Activated CD4-positive, CD25-positive, alpha-beta regulatory T cell treated with anti-CD3 and anti-CD28 coated beads, Interleukin-2, amount 50 U/mL, for 16 hours (primary cell): Measurements from ENCODE around the gene CITED4.
"Not testable (repeated sequence)": the region's sequence is repeated elsewhere in the genome, so short reads cannot be mapped to it uniquely, and the experiment has no call there.

Experiments
- DNase-seq: peaks from one replicate; pipeline ENCODE4 v3.0.0-alpha.2; 2020; ENCODE audit warnings: low read depth, low spot score

The CITED4 gene, protein sequence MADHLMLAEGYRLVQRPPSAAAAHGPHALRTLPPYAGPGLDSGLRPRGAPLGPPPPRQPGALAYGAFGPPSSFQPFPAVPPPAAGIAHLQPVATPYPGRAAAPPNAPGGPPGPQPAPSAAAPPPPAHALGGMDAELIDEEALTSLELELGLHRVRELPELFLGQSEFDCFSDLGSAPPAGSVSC

DNA sequence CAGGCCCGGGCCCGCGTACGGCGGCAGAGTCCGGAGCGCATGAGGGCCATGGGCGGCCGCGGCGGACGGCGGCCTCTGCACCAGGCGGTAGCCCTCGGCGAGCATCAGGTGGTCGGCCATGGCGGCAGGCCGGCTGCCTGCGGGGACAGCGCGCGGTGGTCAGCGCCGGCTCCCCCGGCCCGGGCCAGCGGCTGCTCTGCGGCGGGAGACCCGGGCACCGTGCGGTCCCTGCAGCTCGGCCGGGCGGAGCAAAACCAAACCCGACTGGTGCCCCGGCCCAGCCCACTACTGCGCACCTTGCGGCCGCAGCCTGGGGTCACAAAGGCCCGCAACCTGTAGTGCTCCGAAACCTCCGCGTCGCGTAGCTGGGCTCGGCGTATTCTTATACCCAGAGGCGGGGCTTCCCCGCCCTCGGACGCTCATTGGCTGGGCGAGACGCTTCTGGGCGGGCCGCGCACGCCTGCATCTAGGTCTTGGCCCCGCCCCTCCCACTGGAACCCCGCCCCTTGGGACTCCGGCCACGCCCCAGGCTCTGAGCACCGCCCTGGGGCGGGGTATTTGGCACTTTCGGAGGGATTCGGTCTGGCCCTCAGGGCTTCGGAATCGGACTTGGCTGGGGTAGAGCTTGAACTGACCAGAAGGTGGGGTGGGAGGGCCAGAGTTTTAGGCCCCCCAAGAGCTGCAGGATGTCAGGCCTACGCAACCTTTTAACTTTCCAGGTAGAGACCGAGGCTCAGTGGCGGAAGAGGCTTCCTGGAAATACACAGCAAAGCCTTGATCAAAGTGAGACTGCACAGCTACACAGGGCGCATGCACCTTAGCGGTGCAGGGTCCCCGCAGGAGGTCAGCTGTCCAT lies at the start of gene CITED4:
CITED4 (minus strand) TSS at position 356 of the 856 bp plus-strand sequence; CDS start at position 120, 236 bp downstream.
- DNase-seq = peak; percentile 90

DNA sequence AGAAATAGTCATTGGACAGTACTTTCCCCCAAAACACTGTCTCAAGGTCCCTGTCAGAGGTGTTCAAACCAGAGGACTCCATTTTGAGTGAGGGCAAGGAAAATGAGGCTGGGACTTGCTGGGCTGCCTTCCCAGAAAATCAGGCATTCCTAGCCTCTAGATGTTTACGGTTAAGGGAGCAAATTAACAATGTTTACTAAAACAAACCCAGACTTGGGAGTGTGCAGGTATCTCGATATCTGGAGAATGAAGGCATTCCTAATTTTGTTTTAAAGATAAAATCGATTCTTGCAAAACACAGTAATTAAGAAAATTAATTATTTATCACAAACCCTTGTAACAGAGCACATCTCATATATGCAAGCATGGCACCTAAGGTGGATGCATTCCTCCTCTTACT lies 48.9 kb upstream of the CITED4 start:
- DNase-seq = no peak

DNA sequence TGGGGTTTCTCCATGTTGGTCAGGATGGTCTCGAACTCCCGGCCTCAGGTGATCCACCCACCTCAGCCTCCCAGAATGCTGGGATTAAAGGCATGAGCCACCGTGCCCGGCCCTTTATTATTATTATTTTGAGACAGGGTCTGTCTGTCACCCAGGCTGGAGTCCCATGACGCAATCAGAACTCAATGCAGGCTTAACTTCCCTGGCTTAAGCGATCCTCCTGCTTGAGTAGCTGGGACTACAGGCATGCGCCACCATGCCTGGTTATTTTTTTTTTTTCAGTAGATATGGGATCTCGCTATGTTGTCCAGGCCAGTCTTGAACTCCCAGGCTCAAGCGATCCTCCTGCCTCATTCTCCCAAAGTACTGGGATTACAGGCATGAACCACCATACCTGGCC lies 47.1 kb upstream of the CITED4 start:
- no peak for DNase-seq

DNA sequence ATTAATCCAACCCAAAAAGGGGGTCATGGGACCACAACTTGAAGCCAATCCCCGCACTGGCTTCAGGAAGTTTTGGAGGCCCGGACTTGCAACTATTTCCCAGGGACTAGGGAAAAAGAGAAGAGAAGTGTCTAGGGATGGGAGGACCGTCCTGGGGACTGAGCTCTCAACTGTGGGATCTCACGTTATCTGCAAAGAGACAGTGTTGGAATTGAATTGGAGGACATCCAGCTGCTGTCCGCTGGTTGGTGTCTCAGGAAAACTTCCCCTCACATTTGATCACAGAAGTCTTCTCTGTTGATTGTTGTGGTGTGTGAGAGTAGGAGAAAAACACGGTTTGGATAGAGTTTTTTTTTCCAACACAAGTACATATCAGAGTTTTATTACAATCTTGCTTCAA lies 46.2 kb upstream of the CITED4 start:
- DNase-seq = no peak

DNA sequence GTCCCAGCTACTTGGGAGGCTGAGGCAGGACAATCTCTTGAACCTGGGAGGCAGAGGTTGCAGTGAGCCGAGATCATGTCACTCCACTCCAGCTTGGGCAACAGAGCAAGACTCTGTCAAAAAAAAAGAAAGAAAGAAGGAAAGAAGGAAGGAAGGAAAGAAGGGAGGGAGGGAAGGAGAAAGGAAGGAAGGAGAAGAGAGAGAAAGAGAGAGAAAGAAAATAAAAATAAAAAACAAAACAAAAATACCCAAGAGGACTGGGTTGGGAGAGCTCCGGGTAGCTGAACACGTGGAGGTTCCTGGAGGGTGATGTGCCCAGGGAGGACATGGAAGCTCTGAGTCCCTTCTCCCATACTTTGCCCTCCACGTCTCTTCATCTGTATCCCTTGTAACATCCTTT lies 45.7 kb upstream of the CITED4 start:
- no peak for DNase-seq

DNA sequence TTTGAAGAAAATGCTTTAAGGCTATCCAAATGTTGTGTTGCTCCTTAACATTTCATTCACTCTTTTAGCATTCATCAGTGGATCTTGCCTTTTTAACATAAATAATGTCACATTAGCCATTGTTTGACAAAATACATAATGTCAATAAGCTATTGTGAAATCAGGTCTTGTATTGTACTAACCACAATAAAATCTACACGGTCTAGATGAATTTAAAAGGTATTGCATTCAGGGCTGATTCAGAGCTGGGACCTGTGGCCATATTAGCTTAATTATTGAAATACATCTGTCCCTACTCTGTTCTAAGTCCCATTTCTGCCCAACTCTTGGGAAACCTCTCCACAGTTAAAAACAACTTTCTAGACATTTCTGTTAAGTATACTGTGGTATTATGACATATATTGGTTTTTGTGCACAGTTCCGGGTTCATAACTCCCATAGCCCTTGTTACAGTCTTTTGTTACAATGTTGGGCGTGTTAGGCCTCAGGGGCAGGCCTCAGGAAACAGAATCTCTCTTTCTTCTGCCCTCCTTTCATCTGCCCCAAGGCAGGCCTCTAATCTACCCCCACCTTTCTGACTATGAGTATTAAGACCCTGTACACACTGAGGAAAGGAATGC lies 44.7 kb upstream of the CITED4 start:
- no peak for DNase-seq

DNA sequence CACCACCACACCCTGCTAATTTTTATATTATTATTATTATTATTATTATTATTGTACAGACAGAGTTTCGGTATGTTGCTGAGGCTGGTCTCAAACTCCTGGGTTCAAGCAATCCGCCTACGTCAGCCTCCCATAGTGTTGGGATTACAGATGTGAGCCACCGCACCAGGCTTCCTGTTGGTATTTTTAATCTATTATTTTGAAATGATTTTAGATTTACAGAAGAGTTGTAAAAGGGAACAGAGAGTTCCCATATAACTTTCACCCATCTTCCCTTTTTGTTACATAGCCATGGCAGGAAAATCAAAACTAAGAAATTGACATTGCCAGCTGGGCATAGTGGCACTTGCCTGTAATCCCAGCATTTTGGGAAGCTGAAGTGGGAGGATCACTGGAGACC lies 42.9 kb upstream of the CITED4 start:
- no peak for DNase-seq

DNA sequence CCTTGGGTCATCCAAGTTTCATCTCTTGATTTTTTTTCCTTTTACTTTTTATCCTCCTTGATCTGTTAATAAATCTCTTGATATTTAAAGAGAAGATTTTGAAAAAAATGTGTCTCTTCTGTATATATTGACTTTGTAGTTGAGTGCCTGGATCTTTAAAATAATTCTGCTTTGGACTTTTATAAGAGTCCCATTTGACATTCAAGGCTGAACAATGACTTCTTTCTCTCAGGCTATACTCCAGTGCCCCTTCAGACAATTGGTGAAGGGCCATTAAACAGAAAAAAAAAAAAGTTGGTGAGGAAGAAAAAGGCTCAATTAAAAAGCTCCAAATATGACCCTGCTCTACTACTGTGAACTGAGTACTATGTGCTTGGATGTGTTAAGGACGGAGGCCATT lies 40.9 kb upstream of the CITED4 start:
- no peak for DNase-seq

DNA sequence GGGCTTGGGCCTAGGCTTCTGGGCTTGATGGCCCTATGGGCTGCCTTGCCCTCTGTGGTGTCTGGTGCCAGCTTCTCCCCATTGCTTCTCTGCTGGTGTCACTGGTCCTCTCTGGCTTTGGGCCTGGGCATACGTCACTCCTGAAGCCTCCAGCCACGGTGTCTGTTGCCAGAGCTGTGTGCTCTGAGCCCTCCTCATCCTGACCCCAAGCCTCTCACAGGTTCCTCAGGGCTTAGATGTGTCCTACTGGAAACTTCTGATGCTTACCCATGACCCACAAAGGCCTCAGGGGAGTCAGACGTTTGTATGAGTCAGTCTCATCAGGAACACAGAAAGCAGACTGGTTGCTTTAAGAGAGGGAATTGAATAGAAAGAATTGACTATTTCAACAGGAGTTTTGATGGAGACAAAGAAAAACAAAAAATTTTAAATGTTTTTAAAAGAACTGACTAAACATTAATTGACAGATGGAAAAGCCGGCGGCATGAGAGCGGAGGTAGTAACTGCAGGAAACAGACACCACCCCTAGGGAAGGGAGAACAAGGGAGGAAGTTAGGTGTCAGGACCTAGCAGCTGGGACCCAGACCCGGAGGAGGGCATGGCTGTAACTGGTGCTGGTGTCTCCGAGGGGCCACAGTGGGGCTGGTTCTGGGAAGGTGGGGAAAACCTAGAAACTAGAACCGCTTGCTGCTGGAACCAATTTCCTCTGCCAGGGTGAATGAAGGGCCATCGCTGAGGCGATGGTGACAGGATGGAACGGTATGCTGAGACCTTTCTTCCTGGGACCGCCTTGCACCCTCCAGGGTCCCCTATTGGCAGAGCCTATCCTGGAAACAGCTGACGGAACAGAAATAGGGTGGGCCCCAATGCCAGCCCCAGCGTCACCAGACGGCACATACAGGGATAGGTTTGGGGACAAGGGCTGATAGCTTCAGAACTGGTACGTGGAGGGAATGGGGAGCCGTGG lies 40.0 kb upstream of the CITED4 start:
- no peak for DNase-seq

DNA sequence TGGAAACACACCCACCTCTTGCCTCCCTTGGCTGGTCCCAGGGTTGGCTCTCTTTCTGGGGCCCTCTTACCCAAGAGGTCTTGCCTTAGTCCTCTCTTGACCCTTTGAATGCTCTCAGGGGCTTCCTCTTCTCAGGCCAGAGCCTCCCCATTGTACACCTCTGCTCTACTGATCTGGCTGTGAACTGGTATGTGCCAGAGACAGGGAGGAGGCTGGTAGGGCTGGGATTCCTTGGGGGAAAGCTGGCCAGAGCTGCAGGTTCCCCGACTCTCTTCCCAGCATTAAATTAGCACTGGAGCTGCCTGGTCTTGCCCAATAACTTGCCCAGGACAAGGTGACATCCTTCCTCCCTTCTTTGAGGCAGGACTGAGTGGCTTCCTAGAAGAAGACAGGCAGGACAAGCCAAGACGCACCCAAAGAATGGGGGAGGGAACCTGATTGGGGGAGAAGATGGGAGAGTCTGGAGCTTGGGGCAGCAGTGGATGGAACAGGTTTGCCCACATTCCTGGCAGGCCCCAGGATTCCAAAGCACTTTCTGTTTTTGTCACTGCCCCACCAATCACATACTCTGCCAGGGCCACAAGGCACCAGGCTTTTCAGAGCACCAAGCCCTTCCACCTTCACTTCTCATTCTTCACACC lies 37.2 kb upstream of the CITED4 start:
- DNase-seq = no peak

DNA sequence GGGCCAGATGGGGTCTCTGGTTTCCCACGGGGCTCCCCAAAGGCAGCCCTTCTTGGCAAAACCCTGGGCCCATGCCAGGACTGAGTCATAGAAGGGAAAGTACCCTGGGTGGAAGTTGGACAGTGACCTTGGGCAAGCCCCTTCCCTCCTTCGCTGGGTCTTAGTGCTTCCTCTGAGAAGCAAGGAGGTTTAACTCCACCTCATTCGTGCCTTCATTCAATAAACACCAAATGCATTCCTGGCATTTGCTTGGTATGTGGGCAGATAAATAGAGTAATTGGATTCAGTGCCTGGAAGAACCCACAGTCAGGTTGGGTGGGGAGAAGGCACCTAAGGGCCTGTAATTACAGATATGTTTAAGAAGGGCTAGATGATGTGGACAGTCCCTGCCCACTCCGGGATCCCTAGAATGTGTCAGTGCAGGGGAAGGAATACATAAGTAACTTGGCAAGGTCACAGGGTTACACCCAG lies 36.3 kb upstream of the CITED4 start:
- no peak for DNase-seq

DNA sequence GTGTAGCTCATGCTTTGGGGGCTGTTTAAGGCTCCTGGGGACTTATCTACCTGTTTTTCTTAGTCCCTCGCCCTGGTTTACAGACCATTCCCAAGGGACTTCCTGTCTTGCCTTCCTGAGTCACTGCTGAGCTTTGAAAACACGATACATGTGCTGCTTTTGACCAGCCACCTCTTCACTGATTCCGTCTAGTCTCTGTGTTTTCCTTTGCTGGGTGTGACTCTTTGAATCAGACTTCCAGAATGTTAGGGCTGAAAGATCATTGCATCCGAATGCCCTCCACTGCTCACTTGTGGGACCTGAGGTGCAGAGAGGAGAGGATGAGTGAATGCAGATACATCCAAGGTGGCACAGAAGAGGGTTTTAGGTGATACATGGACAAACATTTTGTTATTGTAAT lies 35.4 kb upstream of the CITED4 start:
- no peak for DNase-seq

DNA sequence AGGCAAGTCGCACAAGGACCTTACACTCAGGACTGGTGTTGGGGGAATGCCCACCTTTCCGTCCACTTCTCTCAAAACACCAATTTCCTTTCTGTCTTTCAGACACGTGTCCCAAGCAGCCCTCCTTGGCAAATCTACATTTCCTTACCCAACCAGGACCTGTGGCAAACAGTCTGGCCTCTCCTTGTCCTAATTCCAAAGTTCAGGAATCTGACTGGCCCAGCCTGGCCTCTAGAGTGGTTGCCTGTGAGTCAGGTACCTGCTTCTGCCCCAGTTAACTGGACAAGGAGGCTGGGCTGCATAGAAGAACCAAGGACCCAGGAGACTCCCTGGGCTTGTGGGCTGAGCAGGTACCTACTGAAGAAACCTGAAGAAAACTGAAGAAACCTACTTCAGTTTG lies 34.3 kb upstream of the CITED4 start:
- DNase-seq = no peak

DNA sequence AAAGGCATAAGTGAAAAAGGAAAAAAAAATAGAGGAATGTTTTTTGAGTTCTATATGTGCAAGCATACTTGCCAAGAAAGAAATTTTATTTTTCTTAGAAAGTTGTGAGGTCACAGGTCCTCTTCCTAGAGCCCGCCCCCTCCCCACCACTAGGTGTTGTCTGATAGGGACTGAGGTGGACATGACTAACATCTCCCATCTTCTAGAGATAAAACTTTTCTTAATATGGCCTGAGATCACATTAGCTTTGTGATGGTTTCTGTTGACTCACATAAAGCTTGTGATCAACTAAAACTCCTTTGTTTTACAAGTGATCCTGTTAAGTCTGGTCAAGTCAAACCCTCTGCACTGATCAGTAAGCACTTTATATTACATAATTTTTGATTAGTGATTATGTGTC lies 33.4 kb upstream of the CITED4 start:
- no peak for DNase-seq

DNA sequence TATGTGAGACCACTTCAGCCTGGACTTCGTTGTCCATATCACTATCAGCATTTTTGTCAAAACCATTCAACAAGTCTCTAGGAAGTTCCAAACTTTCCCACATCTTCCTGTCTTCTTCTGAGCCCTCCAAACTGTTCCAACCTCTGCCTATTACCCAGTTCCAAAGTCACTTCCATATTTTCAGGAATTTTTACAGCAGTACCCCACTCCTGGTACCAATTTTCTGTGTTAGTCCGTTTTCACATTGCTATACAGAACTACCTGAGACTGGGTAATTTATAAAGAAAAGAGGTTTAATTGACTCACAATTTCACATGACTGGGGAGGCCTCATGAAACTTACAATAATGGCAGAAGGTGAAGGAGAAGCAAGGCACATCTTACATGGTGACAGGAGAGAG lies 32.7 kb upstream of the CITED4 start:
- not testable (repeated sequence) for DNase-seq

DNA sequence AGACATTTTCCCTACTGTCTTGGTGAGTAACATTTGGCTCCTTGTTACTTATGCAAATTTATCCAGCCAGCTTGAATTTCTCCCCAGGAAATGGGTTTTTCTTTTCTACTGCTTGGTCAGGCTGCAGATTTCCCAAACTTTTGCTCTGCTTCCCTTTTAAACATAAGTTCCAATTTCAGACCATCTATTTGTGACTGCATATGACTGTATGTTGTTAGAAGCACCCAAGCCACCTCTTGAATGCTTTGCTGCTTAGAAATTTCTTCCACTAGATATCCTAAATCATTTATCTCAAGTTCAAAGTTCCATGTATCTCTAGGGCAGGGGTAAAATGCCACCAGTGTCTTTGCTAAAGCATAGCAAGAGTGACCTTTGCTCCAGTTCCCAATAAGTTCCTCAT lies 32.3 kb upstream of the CITED4 start:
- DNase-seq = no peak

DNA sequence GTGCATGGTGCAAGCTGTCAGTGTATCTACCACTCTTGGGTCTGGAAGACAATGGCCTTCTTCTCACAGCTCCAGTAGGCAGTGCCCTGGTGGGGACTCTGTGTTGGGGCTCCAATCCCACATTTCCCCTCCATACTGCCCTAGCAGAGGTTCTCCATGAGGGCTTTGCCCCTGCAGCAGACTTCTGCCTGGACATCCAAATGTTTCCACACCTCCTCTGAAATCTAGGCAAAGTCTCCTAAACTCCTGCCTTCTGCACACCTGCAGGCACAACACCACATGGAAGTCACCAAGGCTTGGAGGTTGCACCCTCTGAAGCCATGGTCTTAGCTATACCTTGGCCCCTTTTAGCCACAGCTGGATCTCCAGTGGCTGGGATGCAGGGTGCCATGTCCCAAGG lies 31.8 kb upstream of the CITED4 start:
- DNase-seq = no peak

DNA sequence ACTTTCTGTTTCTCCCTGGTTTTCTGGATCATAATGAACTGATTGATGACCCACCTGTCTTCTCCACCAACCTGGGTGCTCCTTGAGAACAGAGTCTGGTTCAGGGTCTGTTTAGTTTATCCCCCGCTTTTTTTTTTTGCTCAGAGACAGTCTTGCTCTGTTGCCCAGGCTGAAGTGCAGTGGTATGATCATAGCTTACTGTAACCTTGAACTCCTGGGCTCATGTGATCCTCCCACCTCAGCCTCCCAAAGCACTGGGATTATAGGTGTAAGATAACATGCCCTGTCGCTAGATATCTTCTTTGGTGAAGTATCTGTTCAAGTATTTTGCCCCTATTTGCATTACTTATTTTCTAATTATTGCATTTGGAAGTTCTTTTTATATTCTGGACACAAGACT lies 30.2 kb upstream of the CITED4 start:
- DNase-seq = no peak

DNA sequence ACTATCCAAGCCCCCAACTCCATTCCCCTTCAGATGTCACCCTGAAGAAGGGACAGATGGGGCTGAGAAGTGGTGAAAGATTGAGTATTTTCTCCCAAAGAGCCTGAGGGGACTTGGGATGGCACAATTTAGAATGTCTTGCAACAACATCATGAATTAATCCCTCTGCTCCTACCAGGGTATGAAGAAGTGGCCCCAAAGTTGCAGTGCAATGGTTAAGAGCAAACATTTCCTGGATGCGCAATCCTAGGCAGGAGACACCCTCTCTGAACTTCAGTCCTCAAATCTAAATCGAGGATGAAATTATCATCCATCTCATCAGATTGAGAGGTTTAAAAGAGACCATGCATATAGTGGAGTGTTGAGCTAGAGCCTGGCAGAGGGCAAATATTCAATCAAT lies 28.6 kb upstream of the CITED4 start:
- DNase-seq = no peak

DNA sequence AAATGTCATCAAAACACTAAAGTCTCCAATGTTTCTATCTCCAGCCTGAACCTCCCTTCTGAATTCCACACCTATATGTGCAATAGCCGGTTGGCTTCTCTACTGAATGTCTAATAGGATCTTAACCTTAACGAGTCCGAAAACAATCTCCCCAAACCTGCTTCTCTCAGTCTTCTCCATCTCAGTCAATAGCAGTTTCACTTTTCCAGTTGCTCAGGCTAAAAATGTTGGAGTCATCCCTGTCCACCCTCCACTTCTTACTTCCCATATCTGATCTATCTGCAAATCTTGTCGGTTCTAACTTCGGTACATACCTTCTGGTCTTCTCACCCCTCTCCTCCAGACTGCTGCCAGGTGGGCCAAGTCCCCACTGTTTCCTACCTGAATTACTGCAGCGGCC lies 25.5 kb upstream of the CITED4 start:
- no peak for DNase-seq

DNA sequence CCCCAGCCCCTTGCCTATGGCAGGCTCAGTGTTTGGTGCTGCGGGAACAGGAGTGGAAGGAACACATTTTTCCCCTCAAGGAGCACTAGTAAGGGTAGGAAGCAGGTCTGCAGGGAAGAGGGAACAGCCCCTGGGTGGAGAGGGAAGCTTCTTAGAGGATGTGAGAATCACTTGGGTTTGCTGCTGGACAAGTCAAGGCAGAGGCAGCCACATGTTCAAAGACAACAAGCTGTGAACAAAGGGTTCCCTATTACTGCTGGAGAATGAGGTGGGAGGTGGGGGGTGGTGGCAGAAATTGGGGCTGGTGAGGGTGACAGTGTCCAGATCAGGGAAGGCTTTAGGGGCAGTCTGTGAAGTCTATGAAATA lies 24.8 kb upstream of the CITED4 start:
- DNase-seq = no peak
